Esophagus squamous epithelium (tissue), 4 donors: ENCODE data around the gene PNP.
"Not testable (repeated sequence)": the region's sequence is repeated elsewhere in the genome, so short reads cannot be mapped to it uniquely, and the experiment has no call there.

ENCODE experiments used
- POLR2A ChIP-seq, 4 donors: fragments of 450-650 bp; IDR thresholded peaks; one replicate each; pipeline ENCODE4 v1.6.1; 2017; ENCODE audit warnings: antibody characterized with exemption in 4 of 4, mild to moderate bottlenecking in 4 of 4, moderate library complexity in 3 of 4
- TF ChIP-seq, protein P1 (sequence below), 6 experiments: fragments of 450-650 bp in 4 of 6; fragments of 200-600 bp in 2 of 6; sonication (generic) in 2 of 6; IDR thresholded peaks; one replicate each; pipeline ENCODE4 v1.5.1; 2016 to 2019; ENCODE audit warnings: antibody characterized with exemption in 6 of 6, mild to moderate bottlenecking in 4 of 6, moderate library complexity in 4 of 6

DNA sequence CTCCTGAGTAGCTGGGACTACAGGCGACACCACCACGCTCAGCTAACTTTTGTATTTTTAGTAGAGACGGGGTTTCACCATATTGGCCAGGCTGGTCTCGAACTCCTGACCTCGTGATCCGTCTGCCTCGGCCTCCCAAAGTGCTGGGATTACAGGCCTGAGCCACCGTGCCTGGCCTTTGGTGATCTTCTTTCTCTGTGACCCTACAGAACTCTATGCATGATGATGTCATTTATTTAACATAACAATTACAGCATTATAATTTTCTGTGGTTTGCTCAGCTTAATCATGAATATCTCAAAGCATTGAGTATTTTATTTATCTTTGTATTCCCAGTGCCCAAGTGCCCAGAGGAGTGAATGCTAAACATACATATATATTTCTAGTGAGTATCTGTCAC, 16.4 kb upstream of the PNP start:
- TF ChIP-seq, protein P1, sequence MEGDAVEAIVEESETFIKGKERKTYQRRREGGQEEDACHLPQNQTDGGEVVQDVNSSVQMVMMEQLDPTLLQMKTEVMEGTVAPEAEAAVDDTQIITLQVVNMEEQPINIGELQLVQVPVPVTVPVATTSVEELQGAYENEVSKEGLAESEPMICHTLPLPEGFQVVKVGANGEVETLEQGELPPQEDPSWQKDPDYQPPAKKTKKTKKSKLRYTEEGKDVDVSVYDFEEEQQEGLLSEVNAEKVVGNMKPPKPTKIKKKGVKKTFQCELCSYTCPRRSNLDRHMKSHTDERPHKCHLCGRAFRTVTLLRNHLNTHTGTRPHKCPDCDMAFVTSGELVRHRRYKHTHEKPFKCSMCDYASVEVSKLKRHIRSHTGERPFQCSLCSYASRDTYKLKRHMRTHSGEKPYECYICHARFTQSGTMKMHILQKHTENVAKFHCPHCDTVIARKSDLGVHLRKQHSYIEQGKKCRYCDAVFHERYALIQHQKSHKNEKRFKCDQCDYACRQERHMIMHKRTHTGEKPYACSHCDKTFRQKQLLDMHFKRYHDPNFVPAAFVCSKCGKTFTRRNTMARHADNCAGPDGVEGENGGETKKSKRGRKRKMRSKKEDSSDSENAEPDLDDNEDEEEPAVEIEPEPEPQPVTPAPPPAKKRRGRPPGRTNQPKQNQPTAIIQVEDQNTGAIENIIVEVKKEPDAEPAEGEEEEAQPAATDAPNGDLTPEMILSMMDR (IDR thresholded peaks at IDR 0.05) = not testable (repeated sequence)
- not testable (repeated sequence) for TF ChIP-seq POLR2A (IDR thresholded peaks at IDR 0.05)
